Mucosa of descending colon (tissue), 3 donors: ENCODE results near the gene GLT8D2. TPM values are rescaled to one million over a fixed set of nuclear protein-coding genes. Genes with fewer than 3 reads are reported as not detected.
"Not testable (repeated sequence)": the region's sequence is repeated elsewhere in the genome, so short reads cannot be mapped to it uniquely, and the experiment has no call there.

Source experiments
- ATAC-seq: fragments of 200-7000 bp; cut with Tn5 transposase; one replicate; pipeline ENCODE4 v1.9.1; 2020; ENCODE audit warnings: mild to moderate bottlenecking, moderate library complexity
- DNase-seq, 3 donors: peaks; one replicate each; pipeline ENCODE4 v3.0.0-alpha.2; 2020
- H3K36me3 ChIP-seq: fragments of 200-600 bp; one replicate; pipeline ENCODE4 v1.8.0; 2021; ENCODE audit warnings: low read depth, mild to moderate bottlenecking
- H3K4me1 ChIP-seq: fragments of 200-600 bp; one replicate; pipeline ENCODE4 v1.8.0; 2021; ENCODE audit warnings: low read depth, mild to moderate bottlenecking
- H3K4me3 ChIP-seq: fragments of 200-600 bp; one replicate; pipeline ENCODE4 v1.8.0; 2021; ENCODE audit warnings: mild to moderate bottlenecking
- H3K9me3 ChIP-seq: fragments of 200-600 bp; one replicate; pipeline ENCODE4 v1.8.0; 2021; ENCODE audit warnings: mild to moderate bottlenecking
- CTCF ChIP-seq: fragments of 200-600 bp; IDR thresholded peaks from one replicate; pipeline ENCODE4 v1.8.0; 2022; ENCODE audit warnings: antibody characterized with exemption, mild to moderate bottlenecking
- intact Hi-C, 2 donors: fragments of 100-400 bp; cut with DNase I in 1 of 2; cut with micrococcal nuclease in 1 of 2; formaldehyde crosslinking; loops; one replicate each; pipeline versions ENCODE4 v1.11.0 to v1.11.1; 2022; cut with DNase I, micrococcal nuclease
- total RNA-seq, 3 donors: library from RNA; stranded (reverse); fragmentation: NEBNext Ultra II Directional in 2 of 3; extraction: Animal tissue kit (Norgen Biotek cat#: 25700) in 2 of 3; gene quantifications; one replicate each; pipeline versions ENCODE4 v1.2.1 to v1.2.4, GENCODE V29; 2021 to 2023
- donor health status: DM: no; HTN: no; CAD: no; lungs with moderate emphysema.
- donor health status: DM: no; HTN: no; CAD: no.
- donor health status: DM: no; HTN: yes; CAD: no.

GLT8D2 gene
- total RNA-seq, 3 donors from 2014 or later: 2.5 to 13.7 (median 4.4) TPM

- no peak for TF ChIP-seq CTCF
- no peak overlapping the region for H3K4me3 ChIP-seq
Observed at GRCh38 chr12:104042580-104042979, 7.4 kb downstream of the GLT8D2 start.

GRCh38 chr12:104039769-104040168 lies 10.2 kb downstream of the GLT8D2 start:
- H3K9me3 ChIP-seq, DNase-seq, H3K36me3 ChIP-seq, H3K4me3 ChIP-seq, ATAC-seq, H3K4me1 ChIP-seq, intact Hi-C loops: not testable (repeated sequence)

More at GRCh38 chr12:104042580-104042979, 7.4 kb downstream of the GLT8D2 start:
- Histone ChIP-seq H3K9me3 (no peaks in the 10 kb centered on the region), H3K4me1 (no peaks in the 10 kb centered on the region), H3K36me3 (no peaks in the 10 kb centered on the region)
- intact Hi-C loops: no loop called here
- ATAC-seq (no peak), DNase-seq (no peak)

GRCh38 chr12:104036143-104036542 lies 13.8 kb downstream of the GLT8D2 start:
- H3K4me1 ChIP-seq, H3K36me3 ChIP-seq, intact Hi-C loops, H3K4me3 ChIP-seq, H3K9me3 ChIP-seq, ATAC-seq, DNase-seq: not testable (repeated sequence)

GRCh38 chr12:104030596-104030995 lies 19.4 kb downstream of the GLT8D2 start:
- DNase-seq, intact Hi-C loops, H3K36me3 ChIP-seq, H3K4me3 ChIP-seq, ATAC-seq, H3K9me3 ChIP-seq, H3K4me1 ChIP-seq: not testable (repeated sequence)

GRCh38 chr12:104026841-104027599 lies 23.0 kb downstream of the GLT8D2 start:
- no peak for TF ChIP-seq CTCF
- H3K4me3 ChIP-seq: no peak overlapping the region
- no peak for DNase-seq
- H3K36me3 ChIP-seq: no peaks in the 10 kb centered on the region
- no peak for ATAC-seq
- no peaks in the 10 kb centered on the region for H3K4me1 ChIP-seq
- intact Hi-C loops: no loop called here
- H3K9me3 ChIP-seq: no peaks in the 10 kb centered on the region

GRCh38 chr12:104025771-104026170 lies 24.2 kb downstream of the GLT8D2 start:
- H3K9me3 ChIP-seq: no peaks in the 10 kb centered on the region
- no peak overlapping the region for H3K4me3 ChIP-seq
- DNase-seq (no peak), ATAC-seq (no peak)
- no peaks in the 10 kb centered on the region for H3K4me1 ChIP-seq
- H3K36me3 ChIP-seq: no peaks in the 10 kb centered on the region
- intact Hi-C loops: no loop called here
- no peak for TF ChIP-seq CTCF

- intact Hi-C loops: no loop called here
- H3K9me3 ChIP-seq: no peaks in the 10 kb centered on the region
- TF ChIP-seq CTCF: no peak
- H3K4me3 ChIP-seq: no peak overlapping the region
- no peaks in the 10 kb centered on the region for H3K36me3 ChIP-seq
- H3K4me1 ChIP-seq: no peaks in the 10 kb centered on the region
- ATAC-seq: no peak
- DNase-seq: no peak
Observed at GRCh38 chr12:104024348-104024747, 25.6 kb downstream of the GLT8D2 start.
